HG03108 (cell line): ENCODE measurements around the gene VTCN1.
"Not testable (repeated sequence)": the region's sequence is repeated elsewhere in the genome, so short reads cannot be mapped to it uniquely, and the experiment has no call there.

Experiments used
- ATAC-seq: cut with Tn5 transposase; IDR thresholded peaks from one replicate; pipeline ENCODE4 v1.9.1; 2021; ENCODE audit warnings: moderate library complexity; ENCODE audit not compliant: unreplicated experiment

VTCN1 gene

DNA sequence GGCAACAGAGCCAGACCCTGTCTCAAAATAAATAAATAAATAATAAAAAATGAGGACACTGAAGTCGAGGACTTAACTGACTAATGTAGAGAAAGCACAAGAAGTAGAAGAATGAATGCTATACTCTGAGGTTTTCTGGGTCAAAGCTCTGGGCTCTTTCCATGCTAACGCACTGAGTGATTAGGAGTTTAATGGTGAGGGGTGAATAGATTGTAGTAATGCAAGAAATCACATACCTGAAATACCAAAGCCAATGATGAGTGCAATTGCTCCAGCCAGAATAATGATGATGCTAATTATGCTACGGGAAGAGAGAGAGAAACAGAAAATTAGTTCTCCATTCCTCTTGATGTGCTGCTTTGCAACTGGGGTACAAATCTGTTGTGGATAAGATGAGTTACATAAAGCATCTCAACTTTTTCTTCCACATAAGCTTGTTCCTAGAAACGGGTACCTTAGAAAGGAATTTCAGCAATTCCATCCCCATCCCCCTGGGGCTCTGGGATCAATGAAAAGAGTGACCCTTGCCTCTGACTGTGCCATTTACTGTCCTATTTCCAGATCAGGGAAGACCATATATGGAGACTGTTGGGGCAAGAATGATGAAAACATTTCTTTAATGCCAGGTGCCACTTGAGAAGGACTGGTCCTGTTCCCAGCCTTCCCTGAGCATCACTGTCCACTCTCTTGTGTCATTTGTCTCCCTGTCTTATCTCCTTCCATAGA is 40.7 kb downstream of the VTCN1 start:
- ATAC-seq = no peak

DNA sequence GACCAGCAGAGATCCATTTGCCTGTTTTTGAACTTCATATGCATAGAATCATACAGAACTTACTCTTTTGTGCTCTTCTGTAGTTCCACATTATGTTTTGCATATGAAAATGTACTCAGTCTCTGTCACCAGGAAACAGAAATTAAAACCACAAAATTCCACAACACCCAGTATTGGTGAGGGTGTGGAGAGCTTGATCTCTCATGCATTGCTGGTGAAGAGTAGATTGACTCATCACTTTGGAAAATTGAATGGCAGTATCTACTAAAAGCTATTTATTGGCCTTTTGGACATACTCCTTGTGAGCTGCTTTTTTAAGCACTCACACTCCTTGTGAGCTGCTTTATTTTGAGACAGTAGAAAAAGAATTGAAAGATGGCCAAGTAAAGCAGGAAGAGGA is 43.3 kb downstream of the VTCN1 start:
- no peak for ATAC-seq

DNA sequence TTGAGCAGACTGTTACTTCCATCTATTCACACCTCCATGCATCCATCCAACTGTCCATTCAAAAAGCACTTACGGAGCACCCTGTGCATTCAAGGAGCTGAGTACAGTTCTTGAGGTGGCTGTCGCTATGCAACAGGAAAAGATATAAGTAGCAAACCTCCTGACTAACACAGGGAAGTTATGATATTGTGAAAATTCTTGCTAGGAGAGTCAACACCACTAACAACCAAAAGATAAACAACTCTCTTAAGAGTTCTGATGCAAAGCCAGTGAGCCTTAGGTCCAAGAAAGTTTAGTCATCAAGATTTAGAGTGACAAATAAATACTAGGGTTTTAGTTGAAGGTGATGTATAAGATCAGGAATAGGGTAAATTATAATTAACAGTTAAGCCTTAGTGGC is 44.7 kb downstream of the VTCN1 start:
- no peak for ATAC-seq

DNA sequence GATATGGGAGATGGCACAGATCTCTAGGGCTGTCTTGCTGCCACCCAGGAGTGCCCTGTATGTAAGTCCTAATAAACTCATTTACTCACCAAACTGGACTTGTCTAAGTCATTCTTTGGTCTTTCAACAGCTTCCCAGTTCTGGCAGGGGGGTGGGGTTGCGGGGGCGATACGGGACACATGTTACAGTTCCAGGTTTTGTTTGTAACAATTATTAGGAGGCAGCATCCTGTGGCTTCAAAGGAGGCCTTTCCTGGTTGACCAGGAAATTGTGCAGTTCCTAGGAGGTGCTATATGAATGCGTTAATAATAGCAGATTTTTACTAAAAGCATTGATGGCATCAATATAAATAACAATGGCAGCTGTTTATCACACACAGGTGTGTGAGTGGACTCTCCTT is 46.5 kb downstream of the VTCN1 start:
- no peak for ATAC-seq

DNA sequence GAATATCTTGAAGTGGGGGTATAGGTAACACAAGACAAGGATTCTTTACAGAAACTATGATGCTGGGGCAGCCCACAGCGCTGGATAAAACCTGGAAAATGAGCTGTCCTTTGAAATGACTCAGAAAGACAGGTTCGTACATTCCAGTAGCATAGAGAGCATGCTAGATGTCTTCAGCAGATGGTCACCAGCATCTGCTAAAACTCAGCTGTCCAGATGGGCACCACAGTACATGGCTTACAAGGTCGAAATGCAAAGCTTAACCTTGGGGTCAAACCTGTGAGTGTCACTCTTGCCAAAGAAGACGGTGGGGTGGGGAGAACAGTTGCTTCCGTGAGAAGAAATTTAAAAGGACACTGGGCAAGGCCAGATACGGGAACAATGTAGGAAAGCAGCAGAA is 47.9 kb downstream of the VTCN1 start:
- ATAC-seq = no peak

DNA sequence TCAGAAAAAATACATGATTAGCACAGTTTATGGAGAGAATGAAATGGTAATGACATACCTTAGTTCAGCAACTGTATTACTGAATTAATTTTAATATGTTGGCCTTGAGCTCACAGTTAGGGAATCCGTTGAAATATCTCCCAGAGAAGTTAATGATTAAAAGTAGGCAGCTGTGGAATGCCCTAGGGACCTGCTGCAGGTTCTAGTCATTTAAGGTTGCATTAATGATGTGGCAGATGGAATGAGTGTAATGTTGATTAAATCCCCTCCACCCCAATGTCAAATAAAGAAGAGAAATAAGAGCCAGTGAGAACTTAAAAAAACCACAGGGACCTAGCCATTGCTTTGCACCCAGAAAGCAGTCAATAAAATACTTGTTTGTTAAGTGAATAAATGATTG is 48.8 kb downstream of the VTCN1 start:
- no peak for ATAC-seq

DNA sequence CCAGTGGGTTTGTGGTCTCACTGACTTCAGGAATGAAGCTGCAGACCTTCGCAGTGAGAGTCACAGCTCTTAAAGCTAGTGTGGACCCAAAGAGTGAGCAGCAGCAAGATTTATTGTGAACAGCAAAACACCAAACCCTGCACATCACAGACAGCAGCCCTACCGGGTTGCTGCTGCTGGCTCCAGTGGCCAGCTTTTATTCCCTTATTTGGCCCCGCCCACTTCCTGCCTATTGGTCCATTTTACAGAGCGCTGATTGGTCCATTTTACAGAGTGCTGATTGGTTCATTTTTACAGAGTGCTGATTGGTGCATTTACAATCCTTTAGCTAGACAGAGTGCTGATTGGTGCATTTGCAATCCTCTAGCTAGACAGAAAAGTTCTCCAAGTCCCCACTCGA is 59.4 kb downstream of the VTCN1 start:
- not testable (repeated sequence) for ATAC-seq

DNA sequence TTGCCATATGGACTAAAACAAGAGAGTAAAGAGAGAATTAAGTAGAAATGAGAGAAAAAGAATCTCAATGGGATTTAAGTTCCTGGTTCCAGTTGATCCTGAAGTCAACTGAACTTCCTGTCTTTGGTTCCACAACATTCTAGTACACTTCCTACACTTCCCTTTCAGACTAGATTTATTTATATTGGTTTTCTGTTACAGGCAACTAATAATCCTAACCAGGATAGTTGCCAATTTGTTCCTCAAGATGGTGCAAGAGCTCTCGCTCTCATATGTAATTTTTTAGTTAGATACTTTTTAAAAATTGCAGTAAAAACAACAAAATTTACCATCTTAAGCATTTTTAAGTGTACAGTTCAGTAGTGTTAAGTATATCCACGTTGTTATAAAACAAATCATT is 60.4 kb downstream of the VTCN1 start:
- ATAC-seq = no peak

DNA sequence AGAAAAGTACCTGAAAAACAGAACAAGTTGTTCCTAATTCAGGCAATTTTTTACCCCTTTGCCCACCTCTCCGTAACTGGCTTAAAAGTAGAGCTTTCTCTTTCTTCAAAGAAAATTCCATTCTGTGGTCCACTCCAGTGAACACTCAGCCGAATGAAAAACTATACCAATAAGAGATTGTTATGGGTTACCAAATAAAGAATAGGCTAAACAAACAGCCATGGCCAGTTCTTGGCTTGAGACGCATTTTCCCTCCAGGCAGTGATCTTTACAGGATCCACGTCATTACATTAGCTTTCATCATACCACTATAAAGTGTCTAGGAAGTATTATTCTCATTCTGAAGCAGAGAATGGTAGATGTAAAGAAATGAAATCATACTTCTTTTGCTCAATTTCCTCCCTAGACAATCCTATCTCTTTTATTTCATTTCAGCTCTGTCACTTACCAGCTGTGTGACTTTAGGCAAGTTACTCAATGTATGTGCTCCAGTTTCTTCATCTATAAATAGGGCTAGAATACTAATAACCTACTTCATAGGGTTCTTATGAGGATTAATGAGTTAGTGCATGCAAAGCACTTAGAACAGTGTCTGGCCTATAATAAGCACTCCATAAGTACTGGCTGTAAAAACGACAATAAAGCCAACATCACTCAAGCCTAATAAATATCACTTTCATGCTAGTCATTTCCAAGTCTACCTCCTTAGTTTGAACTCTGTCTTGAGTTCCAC is 62.7 kb downstream of the VTCN1 start:
- ATAC-seq = no peak

DNA sequence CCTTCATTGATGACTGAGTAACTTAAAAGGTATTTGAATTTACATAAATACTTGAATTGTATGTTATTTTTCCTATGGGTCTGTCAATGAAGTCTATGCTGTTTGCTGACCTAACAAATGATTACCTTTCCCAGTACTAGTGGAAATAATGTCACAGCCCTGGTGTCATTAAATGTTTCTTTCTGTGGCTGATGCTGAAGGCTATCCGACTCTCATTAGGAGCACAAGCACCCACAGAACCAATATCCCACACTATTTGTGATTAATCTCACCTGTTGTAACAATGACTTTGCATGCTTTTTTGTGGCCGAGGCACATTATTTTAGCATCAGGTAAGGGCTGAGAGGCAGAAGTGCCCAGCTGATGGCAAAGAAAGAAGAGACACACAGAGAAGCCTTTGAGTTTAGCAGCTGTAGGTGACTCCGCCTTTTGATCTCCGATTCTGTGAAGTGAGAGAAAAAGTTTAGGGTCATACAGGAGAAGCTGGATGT is 63.3 kb downstream of the VTCN1 start:
- ATAC-seq = no peak

DNA sequence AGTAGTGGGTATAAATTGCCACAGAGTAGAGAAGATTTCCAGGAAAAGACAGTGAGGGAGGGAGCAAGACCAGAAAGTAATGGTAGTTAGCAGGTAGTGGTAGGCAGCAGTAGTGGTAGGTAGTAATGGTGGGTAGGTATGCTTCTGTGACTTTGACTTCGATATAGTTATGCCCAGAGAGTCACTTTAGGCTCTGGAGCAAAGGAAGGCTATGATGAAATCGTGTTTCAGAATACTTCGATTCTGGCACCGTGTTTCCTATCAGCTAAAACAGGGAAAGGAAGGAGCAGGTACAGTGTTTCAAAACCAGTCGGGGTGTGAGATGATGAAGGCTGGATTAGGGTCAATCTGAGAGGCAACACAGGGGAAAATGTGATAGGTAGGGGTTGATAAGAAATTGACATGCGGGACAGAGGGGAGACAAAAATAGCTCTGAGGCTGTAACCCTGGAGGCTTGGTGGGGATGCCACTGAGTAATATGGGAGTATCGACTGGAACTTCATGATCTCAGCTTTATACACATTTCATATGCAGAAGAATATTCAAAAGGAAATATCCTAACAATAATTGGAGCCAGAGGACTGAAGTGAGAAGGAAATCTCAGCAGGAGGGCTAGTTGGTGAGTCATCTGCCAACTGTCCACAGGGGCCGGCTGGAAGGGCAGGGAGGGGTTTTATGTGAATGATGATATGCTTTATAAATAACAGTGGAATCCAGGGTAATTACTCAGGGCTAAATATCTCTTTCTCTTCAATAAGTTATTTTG is 64.0 kb downstream of the VTCN1 start:
- ATAC-seq = no peak

DNA sequence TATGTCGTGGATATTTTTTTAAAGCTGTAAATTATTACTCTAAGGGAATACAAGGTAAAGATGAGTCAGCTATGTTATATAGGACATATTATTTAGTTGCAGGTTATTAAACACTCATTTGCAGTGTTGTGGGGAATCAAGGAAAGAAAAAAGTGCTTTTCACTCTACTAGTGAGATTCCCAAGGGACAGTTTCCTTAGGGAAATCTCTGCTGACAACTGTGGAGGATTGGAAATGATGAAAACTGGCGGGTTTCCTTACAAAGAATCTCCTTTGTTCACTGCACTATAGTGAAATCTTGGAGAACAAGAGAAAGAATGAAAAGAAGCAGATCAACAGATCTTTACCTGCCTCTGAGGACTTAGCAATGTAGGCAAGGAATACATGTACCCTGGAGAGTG is 64.7 kb downstream of the VTCN1 start:
- ATAC-seq = no peak

DNA sequence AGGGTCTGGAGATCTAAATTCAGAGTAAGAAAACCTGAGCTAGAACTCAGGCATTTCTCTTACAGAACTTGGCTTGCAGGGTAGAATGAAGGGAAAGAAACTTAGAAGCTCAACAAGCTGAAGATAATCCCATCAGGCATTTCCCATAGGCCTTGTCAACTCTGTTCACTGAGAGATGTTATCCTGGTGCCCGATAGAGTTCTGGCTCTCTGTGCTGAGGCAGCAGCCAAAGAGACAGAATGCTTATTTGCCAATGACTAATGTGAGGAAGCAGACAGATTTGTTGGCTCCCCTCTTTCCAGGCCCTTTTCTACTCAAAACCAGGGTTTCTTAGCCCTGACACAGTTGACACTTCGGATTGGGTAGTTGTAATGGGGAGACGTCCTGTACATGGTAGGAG is 66.9 kb downstream of the VTCN1 start:
- ATAC-seq = no peak

DNA sequence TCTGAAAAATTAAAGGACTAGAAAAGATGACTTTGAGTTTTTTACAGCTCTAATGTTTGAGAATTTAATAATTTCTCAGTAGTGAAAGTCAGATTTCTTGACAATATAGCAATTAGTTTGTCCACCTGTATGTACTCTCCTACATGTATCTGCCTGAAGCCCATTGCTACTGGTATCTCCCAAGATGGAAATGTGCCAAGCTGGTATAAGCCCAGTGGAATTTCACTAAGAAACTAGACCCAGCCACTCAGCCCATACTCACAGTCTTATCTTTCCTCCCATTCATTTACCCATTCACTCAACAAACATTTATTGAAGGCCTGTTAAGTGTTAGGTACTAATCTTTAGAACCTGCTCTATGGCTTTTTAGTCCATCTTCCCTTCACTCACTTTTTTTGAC is 67.6 kb downstream of the VTCN1 start:
- ATAC-seq = no peak

DNA sequence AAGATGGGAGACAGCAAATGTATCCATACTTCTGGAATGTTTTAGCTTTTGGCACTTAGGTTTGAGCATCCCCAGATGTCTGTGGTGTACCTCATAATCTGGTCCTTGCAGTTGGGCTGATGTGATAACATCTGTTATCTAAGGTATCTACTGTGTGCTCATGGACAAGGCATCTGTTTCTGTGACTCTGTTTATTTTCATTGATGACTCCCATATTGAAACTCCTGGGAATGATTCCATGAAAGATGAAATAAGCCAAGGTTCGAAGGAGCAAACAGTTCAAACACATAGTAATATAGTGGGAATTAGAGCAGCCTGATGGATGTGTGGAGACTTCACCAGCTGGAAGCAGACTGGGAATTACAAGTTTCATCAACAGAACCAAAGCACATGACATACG is 68.5 kb downstream of the VTCN1 start:
- ATAC-seq = no peak

DNA sequence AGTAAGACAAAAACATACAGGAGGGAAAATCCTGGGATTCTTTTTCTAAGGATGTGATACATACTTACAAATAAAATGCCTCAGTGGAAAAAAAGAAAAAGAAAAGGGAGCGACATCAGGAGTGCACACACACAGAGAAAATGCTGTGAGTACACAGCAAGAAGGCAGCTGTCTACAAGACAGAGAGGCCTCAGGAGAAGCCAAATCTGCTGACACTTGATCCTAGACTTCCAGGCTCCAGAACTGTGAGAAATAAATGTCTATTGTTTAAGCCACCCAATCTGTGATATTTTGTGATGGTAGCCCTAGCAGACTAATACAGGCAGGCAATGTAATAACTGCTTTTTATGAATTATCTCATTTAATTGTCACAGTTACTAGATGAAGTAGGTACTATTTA is 72.2 kb downstream of the VTCN1 start:
- ATAC-seq = no peak

DNA sequence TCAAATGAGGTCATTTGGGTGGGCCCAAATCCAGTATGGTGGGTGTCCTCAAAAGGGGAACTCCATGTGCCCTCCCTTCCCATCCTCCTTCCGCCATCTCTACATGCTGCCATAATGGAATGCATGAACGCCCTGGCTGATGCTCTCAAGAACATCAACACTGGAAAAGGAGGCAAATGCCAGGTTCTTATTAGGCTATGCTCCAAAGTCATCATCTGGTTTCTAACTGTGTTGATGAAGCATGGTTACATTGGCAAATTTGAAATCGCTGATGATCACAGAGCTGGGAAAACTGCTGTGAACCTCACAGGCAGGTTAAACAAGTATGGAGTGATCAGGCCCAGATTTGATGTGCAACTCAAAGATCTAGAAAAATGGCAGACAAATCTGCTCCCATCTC is 72.6 kb downstream of the VTCN1 start:
- ATAC-seq = no peak

DNA sequence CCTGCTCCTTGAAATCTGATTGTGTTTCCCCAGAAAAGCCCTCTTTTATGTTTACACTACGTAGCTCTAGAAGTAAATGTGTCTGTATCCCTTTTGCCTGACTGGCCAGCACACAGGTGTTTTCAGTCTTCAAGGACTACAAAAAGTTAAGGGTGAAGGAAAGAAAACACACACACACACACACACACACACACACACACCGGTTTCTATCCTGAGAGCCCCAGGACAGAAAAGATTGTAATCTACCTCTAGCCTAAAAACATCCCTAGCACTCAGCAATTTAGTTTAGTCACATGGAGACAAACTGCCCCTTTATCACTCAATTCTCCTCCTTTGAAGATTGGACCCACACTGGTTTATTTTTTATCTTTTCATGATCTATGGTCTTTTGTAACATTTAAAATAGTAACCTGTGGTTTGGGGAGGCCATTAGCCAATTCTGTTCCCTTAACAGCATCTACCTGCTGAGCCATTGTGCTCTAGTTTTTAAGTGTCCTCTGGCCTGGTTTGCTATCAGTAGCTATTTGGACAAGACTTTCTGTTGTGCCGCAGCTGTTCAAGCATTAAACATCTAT is 73.4 kb downstream of the VTCN1 start:
- no peak for ATAC-seq

DNA sequence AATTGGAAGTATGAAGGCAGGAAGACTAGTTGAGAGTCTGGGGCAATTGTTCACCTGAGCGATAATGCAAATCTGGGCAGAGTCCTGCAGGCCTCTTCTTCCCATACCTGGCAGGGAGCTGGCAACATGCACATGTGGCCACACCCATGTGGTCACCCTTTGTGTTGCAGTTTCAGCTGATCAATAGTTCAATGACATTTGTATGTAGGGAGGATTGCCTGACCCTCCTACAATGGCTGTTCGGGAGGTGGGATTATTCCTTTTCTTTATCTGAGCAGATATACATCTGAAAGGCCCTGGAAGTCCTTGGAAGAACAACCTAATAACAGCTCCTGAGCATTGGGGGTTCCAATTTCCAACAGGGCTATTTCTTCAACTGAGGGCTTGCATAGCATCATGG is 74.0 kb downstream of the VTCN1 start:
- no peak for ATAC-seq

DNA sequence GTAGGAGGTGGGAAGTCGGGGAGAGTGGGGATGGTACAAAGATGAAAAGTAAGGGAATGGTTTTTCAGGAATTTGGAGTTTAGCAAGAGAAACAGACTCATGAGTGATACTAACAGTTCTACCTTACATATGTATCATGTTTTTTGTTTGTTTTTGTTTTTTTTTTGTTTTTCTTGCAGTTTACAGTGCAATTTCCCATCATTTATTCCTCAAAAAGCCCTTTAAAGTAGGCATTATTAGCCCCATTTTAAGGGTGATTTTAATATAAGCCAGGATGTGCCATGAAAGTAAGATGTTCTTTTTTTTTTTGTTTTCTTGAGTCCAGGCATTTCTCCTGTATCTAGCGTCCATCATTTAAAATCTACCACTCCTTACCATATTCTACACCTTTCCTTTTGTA is 75.4 kb downstream of the VTCN1 start:
- ATAC-seq = no peak

DNA sequence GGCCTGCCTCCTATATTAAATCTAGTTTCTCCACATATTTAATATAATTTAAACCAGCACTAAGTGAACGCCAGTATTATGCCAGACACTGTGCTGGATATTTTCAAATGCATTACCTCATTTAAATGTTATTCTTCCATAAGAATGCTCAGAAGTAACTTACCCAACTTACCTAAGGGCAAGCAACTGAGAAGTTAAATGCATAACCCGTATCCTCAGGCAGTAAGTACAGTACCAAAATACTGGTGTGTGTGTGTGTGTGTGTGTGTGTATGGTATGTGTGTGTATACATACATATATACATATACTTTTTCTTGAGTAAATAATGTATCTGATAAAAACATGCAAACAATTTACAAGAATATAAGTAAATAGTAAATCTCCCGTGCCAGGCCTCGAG is 80.2 kb downstream of the VTCN1 start:
- no peak for ATAC-seq
